ENCODE data around the gene SLC7A14. TPM values are rescaled to one million over a fixed set of nuclear protein-coding genes. Genes with fewer than 3 reads are reported as not detected.

The SLC7A14 gene
- total and polyA plus RNA-seq, 2 of the 4 experiments (the other 2 are of a cell fraction): 2.7 to 6.8 TPM

DNA sequence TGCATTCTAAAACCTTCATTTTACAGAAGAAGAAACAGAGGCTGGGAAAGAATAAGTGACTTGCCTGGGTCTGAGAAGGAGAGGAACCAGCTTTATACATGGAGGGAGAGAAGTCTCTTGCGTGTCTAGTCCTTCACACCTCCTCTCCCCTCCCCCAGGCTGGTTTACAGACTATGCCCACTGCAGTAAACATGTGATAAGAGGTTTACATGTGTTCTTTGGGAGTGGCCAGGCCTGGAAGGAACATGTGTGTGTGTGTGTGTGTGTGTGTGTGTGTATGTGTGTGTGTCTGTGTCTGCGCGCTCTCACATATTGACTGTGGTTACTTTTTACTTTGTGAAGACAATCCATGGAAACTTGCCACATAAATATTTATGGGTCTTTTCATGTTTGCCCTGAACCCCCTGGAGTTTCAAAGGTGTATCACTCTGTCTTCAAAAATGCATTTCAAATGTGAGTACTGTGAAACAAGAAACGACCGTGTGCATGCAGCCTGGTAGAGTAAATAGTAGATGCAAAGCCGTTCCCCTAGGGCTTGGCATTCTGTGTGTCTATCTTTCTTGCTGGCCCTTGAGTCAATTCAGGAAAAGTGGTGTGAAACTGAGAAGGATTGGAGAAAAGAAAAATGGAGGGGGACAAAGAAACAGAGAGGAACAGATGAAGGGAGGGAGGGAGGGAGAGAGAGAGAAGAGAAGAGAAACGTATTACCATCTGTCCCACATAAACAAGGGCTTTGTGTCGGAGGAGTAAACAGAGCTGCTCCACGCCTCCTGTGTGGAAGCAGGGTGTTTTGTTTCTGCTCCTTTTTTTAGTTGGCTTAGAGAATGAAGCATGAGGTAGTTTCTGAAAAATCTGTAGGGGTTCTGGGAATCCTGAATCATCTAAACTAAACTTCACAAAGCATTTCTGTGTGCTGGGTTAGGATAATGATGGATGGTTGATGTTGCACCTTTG lies 115.5 kb downstream of the SLC7A14 start (continued):
- TF ChIP-seq SMC3 (IDR thresholded peaks at IDR 0.05; ENCODE audit: low read depth, low read length): no peak
- TF ChIP-seq, protein P1, sequence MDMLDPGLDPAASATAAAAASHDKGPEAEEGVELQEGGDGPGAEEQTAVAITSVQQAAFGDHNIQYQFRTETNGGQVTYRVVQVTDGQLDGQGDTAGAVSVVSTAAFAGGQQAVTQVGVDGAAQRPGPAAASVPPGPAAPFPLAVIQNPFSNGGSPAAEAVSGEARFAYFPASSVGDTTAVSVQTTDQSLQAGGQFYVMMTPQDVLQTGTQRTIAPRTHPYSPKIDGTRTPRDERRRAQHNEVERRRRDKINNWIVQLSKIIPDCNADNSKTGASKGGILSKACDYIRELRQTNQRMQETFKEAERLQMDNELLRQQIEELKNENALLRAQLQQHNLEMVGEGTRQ (IDR thresholded peaks at IDR 0.05; ENCODE audit: low read depth, low read length): no peak

Measured in IMR-90 (cell line).